K562 (cell line): ENCODE results near the gene VPS11. TPM values are rescaled to one million over a fixed set of nuclear protein-coding genes. Genes with fewer than 3 reads are reported as not detected.

Experiments used
- ATAC-seq: fragments of 200-7000 bp; cut with Tn5 transposase; 3 replicates; pipeline ENCODE4 v1.9.1; 2020; ENCODE audit warnings: moderate library complexity
- BruUV-seq: library from RNA; stranded (reverse); fragments of 400-500 nt; replicated peaks from 2 replicates; lab custom pipeline; 2021; lab: Mats Ljungman, UMichigan
- CTCF ChIA-PET: fragments of 300-600 bp; formaldehyde crosslinking; extraction: SDS; loops from one replicate; lab custom pipeline; 2021; ENCODE audit warnings: low intra/inter-chr PET ratio; lab: Yijun Ruan, JAX
- POLR2A ChIA-PET: fragments of 300-600, 350-650 bp; sonication (Branson Sonifier 250); formaldehyde crosslinking; extraction: SDS; loops from one replicate; lab custom pipeline; 2021; ENCODE audit warnings: antibody characterized with exemption, inconsistent platforms; lab: Yijun Ruan, JAX
- DNase-seq, 4 experiments: peaks; one replicate each; pipeline versions ENCODE4 v3.0.0 to v3.0.0-alpha.2; 2011 to 2018; ENCODE audit warnings: low spot score in 3 of 4, mixed read lengths in 3 of 4; ENCODE audit errors: extremely low read depth in 1 of 4
- FAIRE-seq: peaks from 2 replicates; lab custom pipeline; 2011; peaks lifted over from hg19 to GRCh38; lab: Jason Lieb, UNC
- H2AFZ ChIP-seq: 2 replicates; pipeline ENCODE4 v1.6.0; 2011; ENCODE audit warnings: low read depth, low read length, control low read depth, inconsistent platforms
- H3K27ac ChIP-seq: fragments of 200-600 bp; 3 replicates; pipeline ENCODE4 v1.8.0; 2011; ENCODE audit warnings: low read depth, mild to moderate bottlenecking, control low read depth, inconsistent platforms, low read length, moderate library complexity, mixed read lengths; ENCODE audit errors: extremely low read depth
- H3K27me3 ChIP-seq, 2 experiments: fragments of 300-600 bp in 1 of 2; 2 replicates in 1 of 2; 3 replicates in 1 of 2; pipeline versions ENCODE4 v1.6.0 to v1.8.0; 2011; ENCODE audit warnings: inconsistent platforms in 2 of 2, low read length in 2 of 2, mild to moderate bottlenecking in 1 of 2, mixed read lengths in 1 of 2, moderate library complexity in 1 of 2; ENCODE audit not compliant: control insufficient read depth in 2 of 2, insufficient read depth in 2 of 2
- H3K36me3 ChIP-seq: fragments of 300-600 bp; 3 replicates; pipeline ENCODE4 v1.8.0; 2011; ENCODE audit warnings: mild to moderate bottlenecking, low read length, inconsistent platforms; ENCODE audit not compliant: control insufficient read depth, insufficient read depth
- H3K4me1 ChIP-seq, 2 experiments: fragments of 200-600 bp in 1 of 2; replicated peaks in 1 of 2; 2 replicates in 1 of 2; 3 replicates in 1 of 2; pipeline versions ENCODE4 v1.5.1 to v1.8.0; 2011; ENCODE audit warnings: inconsistent platforms in 2 of 2, low read length in 2 of 2, mild to moderate bottlenecking in 1 of 2, mixed read lengths in 1 of 2, moderate library complexity in 1 of 2; ENCODE audit not compliant: control insufficient read depth in 2 of 2, insufficient read depth in 2 of 2
- H3K4me2 ChIP-seq: 2 replicates; pipeline ENCODE4 v1.6.1; 2011; ENCODE audit warnings: low read length, control low read depth, inconsistent platforms, mixed read lengths; ENCODE audit not compliant: insufficient read depth
- H3K4me3 ChIP-seq: fragments of 200-600 bp; sonication (generic), shearing (Covaris generic); 2 replicates; pipeline ENCODE4 v1.5.1; 2016; ENCODE audit warnings: control low read depth, inconsistent platforms
- H3K79me2 ChIP-seq: fragments of 200-600 bp; 3 replicates; pipeline ENCODE4 v1.8.0; 2011; ENCODE audit warnings: low read length, inconsistent platforms; ENCODE audit not compliant: control insufficient read depth, insufficient read depth
- H3K9ac ChIP-seq, 2 experiments: 2 replicates each; pipeline versions ENCODE4 v1.6.0 to v1.6.1; 2011; ENCODE audit warnings: low read depth in 2 of 2, low read length in 2 of 2, control low read depth in 1 of 2, inconsistent platforms in 1 of 2, mild to moderate bottlenecking in 1 of 2, mixed read lengths in 1 of 2; ENCODE audit not compliant: insufficient read depth in 1 of 2
- H3K9me1 ChIP-seq: one replicate; pipeline ENCODE4 v1.6.0; 2011; ENCODE audit warnings: inconsistent platforms, mild to moderate bottlenecking, low read length, moderate library complexity; ENCODE audit not compliant: control insufficient read depth, insufficient read depth
- H3K9me3 ChIP-seq: replicated peaks from 2 replicates; pipeline ENCODE4 v1.5.1; 2011; ENCODE audit warnings: low read depth, low read length, inconsistent platforms; ENCODE audit not compliant: control insufficient read depth, insufficient read depth
- H4K20me1 ChIP-seq: replicated peaks from 2 replicates; pipeline ENCODE4 v1.6.1; 2011; ENCODE audit warnings: low read length, inconsistent platforms, mixed read lengths; ENCODE audit not compliant: control insufficient read depth, insufficient read depth
- HDGF ChIP-seq: fragments of 450-650 bp; IDR thresholded peaks from 2 replicates; pipeline ENCODE4 v1.6.1; 2016
- HNRNPLL ChIP-seq: fragments of 200-400 bp; formaldehyde crosslinking; IDR thresholded peaks from 2 replicates; pipeline ENCODE4 v1.6.1; 2017; ENCODE audit warnings: low read length, low read depth, mild to moderate bottlenecking; ENCODE audit not compliant: poor library complexity, severe bottlenecking
- LARP7 ChIP-seq: fragments of 450-650 bp; IDR thresholded peaks from 2 replicates; pipeline ENCODE4 v1.6.1; 2016
- NEUROD1 ChIP-seq: fragments of 150-350 bp; IDR thresholded peaks from 2 replicates; pipeline ENCODE4 v1.6.1; 2014; ENCODE audit warnings: borderline replicate concordance, low read length, low read depth; ENCODE audit not compliant: partially characterized antibody
- RBM25 ChIP-seq: fragments of 200-400 bp; formaldehyde crosslinking; IDR thresholded peaks from 2 replicates; pipeline ENCODE4 v1.6.1; 2018; ENCODE audit warnings: low read length, low read depth, moderate library complexity; ENCODE audit not compliant: severe bottlenecking
- SLC30A9 ChIP-seq: fragments of 250-450 bp; sonication (Bioruptor Pico); IDR thresholded peaks from 2 replicates; pipeline ENCODE4 v1.8.0; 2022; ENCODE audit warnings: mild to moderate bottlenecking, moderate library complexity
- SMARCA5 ChIP-seq: fragments of 450-650 bp; IDR thresholded peaks from 2 replicates; pipeline ENCODE4 v1.6.1; 2016
- SMC3 ChIP-seq: conservative IDR thresholded peaks from 2 replicates; pipeline ENCODE4 v1.6.1; 2011; ENCODE audit warnings: low read depth, low read length, improper control_type of control experiment; ENCODE audit not compliant: insufficient read depth
- STAT5B ChIP-seq: fragments of 250-450 bp; sonication (Bioruptor Pico); IDR thresholded peaks from 2 replicates; pipeline ENCODE4 v1.8.0; 2021; ENCODE audit warnings: mild to moderate bottlenecking, inconsistent platforms
- TAF15 ChIP-seq: fragments of 200-400 bp; formaldehyde crosslinking; IDR thresholded peaks from 2 replicates; pipeline ENCODE4 v1.6.1; 2017; ENCODE audit warnings: mild to moderate bottlenecking, low read depth, low read length, moderate library complexity
- ZFPM2 ChIP-seq: fragments of 250-450 bp; sonication (Bioruptor Pico); IDR thresholded peaks from 2 replicates; pipeline ENCODE4 v1.5.1; 2022; ENCODE audit warnings: mild to moderate bottlenecking
- ZNF121 ChIP-seq: sonication (generic); formaldehyde crosslinking; conservative IDR thresholded peaks from 2 replicates; pipeline ENCODE4 v1.8.0; 2022; ENCODE audit warnings: missing genetic modification reagents
- WGBS: fragments of 100-300 bp; shearing (Covaris generic); methylation state at CpG from one replicate; pipeline ENCODE4 v1.1.6; 2016; ENCODE audit warnings: low coverage, mixed read lengths; ENCODE audit not compliant: insufficient coverage; ENCODE audit errors: missing lambda C conversion rate; 5-methylcytosine and 5-hydroxymethylcytosine counted together
- in situ Hi-C: fragments of 300-500 bp; cut with MboI; formaldehyde crosslinking; loops from 4 replicates; pipeline ENCODE4 v1.15.0; 2018; ENCODE audit warnings: inconsistent platforms, mixed read lengths
- intact Hi-C: fragments of 100-400 bp; cut with micrococcal nuclease; formaldehyde crosslinking; loops from 2 replicates; pipeline ENCODE4 v1.14.2; 2022
- polyA plus RNA-seq, 8 experiments: library from polyadenylated mRNA; depleted of rRNA in 4 of 8; stranded (reverse) in 5 of 8; unstranded in 3 of 8; fragments of >200 nt; fragmentation: Nextera tagmentation in 2 of 8; fragmentation: Illumina TruSeq in 1 of 8; extraction: Ambion mirVana in 2 of 8; extraction: Trizol in 1 of 8; gene quantifications; 2 replicates each; pipeline versions ENCODE4 v1.2.1 to v1.2.3, GENCODE V29; 2011 to 2014; ENCODE audit warnings: inconsistent platforms in 1 of 8, missing spikeins in 1 of 8
- total RNA-seq, 7 experiments: library from RNA; depleted of rRNA in 6 of 7; stranded (reverse); fragments of >200 nt in 6 of 7; fragmentation: Illumina TruSeq in 2 of 7; extraction: Trizol in 2 of 7; gene quantifications; 2 replicates each; pipeline versions ENCODE4 v1.2.1 to v1.2.3, GENCODE V29; 2011 to 2021; ENCODE audit warnings: low replicate concordance in 1 of 7
- TF ChIP-seq, protein P1 (sequence below): fragments of 250-450 bp; sonication (Bioruptor Pico); IDR thresholded peaks from 2 replicates; pipeline ENCODE4 v1.9.0; 2021; ENCODE audit warnings: mild to moderate bottlenecking, inconsistent platforms
- TF ChIP-seq, protein P2 (sequence below): fragments of 450-650 bp; IDR thresholded peaks from one replicate; pipeline ENCODE4 v1.6.1; 2018; ENCODE audit warnings: mild to moderate bottlenecking, moderate library complexity; ENCODE audit not compliant: partially characterized antibody

Gene VPS11
- total and polyA plus RNA-seq, 9 of the 15 experiments (the other 6 are each of a cell fraction or from before 2014, with no cell fraction given), result 14.1 to 35.5 (median 27.5) TPM

DNA sequence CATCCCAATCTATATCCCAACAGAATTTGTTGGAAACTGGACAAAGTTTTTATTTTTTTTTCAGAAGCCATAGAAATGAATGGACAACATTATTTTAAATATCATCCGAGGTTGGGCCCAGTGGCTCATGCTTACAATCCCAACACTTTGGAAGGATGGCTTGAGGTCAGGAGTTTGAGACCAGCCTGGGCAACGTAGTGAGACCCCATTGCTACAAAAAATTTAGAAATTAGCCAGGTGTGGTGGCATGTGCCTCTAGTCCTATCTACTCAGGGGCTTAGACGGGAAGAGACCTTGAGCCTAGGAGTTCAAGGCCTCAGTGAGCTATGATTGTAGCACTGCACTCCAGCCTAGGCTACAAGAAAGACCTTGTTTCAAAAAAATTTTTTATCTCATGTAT, 32.8 kb upstream of the VPS11 start:
- Histone ChIP-seq H3K9me1 (no peaks in the 10 kb centered on the region), H3K9me3 (no peaks in the 10 kb centered on the region), H3K27ac (no peak overlapping the region), H3K4me2 (no peak overlapping the region), H3K4me1 (peaks cover 8 to 16% of the 10 kb centered on the region in 2 experiments; a peak in 4 of 5 replicates), H3K27me3 (no peaks in the 10 kb centered on the region), H2AFZ (no peak overlapping the region), H4K20me1 (no peaks in the 10 kb centered on the region), H3K4me3 (no peak overlapping the region), H3K36me3 (no peaks in the 10 kb centered on the region), H3K79me2 (peaks cover 9% of the 10 kb centered on the region), H3K9ac (no peak overlapping the region)
- TF ChIP-seq TAF15, result no peak
- peak; percentile 44 for TF ChIP-seq RBM25
- TF ChIP-seq ZNF121 (CRISPR knock-in tag), result peak; percentile 60; the same call in 1 of the 2 replicates
- WGBS, result 56% methylated on average over 3 of the region's 3 CpGs
- ChIA-PET CTCF (no interaction called here), POLR2A (interaction anchor here (0.6 to 2.5 kb wide), 2 partner anchors 20 to 22 kb away, joined by 3 to 11 read pairs; partner anchors contain the start of gene HYOU1)
- DNase-seq (no peak), FAIRE-seq (no peak), ATAC-seq (no peak)
- in situ Hi-C loops (no loop called here), intact Hi-C loops (no loop called here)
- no TSS peak for BruUV-seq

DNA sequence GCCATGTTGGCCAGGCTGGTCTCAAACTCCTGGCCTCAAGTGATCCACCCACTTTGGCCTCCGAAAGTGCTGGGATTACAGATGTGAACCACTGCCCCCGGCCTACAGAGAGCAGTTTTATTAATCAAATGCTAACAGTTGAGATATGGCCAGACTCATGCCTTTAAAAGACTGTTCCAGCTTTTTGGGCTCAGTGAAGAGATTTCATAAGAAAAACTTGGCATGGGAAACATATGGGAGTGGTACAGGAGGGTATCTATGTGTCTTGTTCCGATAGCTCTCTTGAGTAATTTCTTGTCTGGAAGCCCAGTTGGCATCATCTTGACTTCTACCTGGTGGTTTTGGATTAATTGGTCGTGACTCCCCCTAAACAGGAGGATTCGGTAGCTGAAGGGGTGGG, 28.7 kb upstream of the VPS11 start:
- no peaks in the 10 kb centered on the region for H3K9me3 ChIP-seq
- DNase-seq, result no peak
- in situ Hi-C loops (no loop called here), intact Hi-C loops (no loop called here)
- no peak overlapping the region for H3K9ac ChIP-seq
- no peaks in the 10 kb centered on the region for H3K79me2 ChIP-seq
- no TSS peak for BruUV-seq
- no peak overlapping the region for H3K27ac ChIP-seq
- H3K9me1 ChIP-seq, result no peaks in the 10 kb centered on the region
- H2AFZ ChIP-seq, result peak overlapping the region; percentile 88; the same call in 1 of the 2 replicates
- H3K4me2 ChIP-seq, result no peak overlapping the region
- ChIA-PET POLR2A (interaction anchor here (0.8 to 2.0 kb wide), 2 partner anchors 12 to 16 kb away, joined by 3 to 12 read pairs; no protein-coding TSS in a partner anchor), CTCF (no interaction called here)
- no peaks in the 10 kb centered on the region for H4K20me1 ChIP-seq
- no peaks in the 10 kb centered on the region for H3K36me3 ChIP-seq
- H3K4me1 ChIP-seq, result peaks cover 6% of the 10 kb centered on the region in 2 experiments; a peak in 3 of 5 replicates
- FAIRE-seq, result no peak
- no peaks in the 10 kb centered on the region for H3K27me3 ChIP-seq
- 72% methylated on average over 5 of the region's 5 CpGs for WGBS
- ATAC-seq, result no peak
- no peak overlapping the region for H3K4me3 ChIP-seq
- TF ChIP-seq ZFPM2 (CRISPR knock-in tag) (no peak), SLC30A9 (CRISPR knock-in tag) (no peak), LARP7 (no peak), STAT5B (CRISPR knock-in tag) (no peak), SMC3 (no peak), HDGF (no peak), SMARCA5 (no peak), HNRNPLL (no peak), NEUROD1 (no peak)
- TF ChIP-seq, protein P1, sequence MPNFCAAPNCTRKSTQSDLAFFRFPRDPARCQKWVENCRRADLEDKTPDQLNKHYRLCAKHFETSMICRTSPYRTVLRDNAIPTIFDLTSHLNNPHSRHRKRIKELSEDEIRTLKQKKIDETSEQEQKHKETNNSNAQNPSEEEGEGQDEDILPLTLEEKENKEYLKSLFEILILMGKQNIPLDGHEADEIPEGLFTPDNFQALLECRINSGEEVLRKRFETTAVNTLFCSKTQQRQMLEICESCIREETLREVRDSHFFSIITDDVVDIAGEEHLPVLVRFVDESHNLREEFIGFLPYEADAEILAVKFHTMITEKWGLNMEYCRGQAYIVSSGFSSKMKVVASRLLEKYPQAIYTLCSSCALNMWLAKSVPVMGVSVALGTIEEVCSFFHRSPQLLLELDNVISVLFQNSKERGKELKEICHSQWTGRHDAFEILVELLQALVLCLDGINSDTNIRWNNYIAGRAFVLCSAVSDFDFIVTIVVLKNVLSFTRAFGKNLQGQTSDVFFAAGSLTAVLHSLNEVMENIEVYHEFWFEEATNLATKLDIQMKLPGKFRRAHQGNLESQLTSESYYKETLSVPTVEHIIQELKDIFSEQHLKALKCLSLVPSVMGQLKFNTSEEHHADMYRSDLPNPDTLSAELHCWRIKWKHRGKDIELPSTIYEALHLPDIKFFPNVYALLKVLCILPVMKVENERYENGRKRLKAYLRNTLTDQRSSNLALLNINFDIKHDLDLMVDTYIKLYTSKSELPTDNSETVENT (CRISPR knock-in tag), result no peak
- TF ChIP-seq, protein P2, sequence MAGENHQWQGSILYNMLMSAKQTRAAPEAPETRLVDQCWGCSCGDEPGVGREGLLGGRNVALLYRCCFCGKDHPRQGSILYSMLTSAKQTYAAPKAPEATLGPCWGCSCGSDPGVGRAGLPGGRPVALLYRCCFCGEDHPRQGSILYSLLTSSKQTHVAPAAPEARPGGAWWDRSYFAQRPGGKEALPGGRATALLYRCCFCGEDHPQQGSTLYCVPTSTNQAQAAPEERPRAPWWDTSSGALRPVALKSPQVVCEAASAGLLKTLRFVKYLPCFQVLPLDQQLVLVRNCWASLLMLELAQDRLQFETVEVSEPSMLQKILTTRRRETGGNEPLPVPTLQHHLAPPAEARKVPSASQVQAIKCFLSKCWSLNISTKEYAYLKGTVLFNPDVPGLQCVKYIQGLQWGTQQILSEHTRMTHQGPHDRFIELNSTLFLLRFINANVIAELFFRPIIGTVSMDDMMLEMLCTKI, result no peak
